GM21737 (cell line): ENCODE measurements around the gene UBASH3A.

Experiments used
- ATAC-seq: cut with Tn5 transposase; IDR thresholded peaks from one replicate; pipeline ENCODE4 v1.9.1; 2021; ENCODE audit warnings: mild to moderate bottlenecking, moderate library complexity; ENCODE audit not compliant: unreplicated experiment

UBASH3A gene

GRCh38 chr21:42374864-42375499, 28.7 kb upstream of the UBASH3A start:
- ATAC-seq = no peak

GRCh38 chr21:42375506-42375905, 28.2 kb upstream of the UBASH3A start:
- ATAC-seq = no peak

GRCh38 chr21:42375966-42376337, 27.8 kb upstream of the UBASH3A start:
- ATAC-seq = no peak

- no peak for ATAC-seq
Observed at GRCh38 chr21:42376338-42376982, 27.2 kb upstream of the UBASH3A start.

- no peak for ATAC-seq
Observed at GRCh38 chr21:42377211-42377950, 26.3 kb upstream of the UBASH3A start.

- ATAC-seq = no peak
Observed at GRCh38 chr21:42377951-42378340, 25.8 kb upstream of the UBASH3A start.

GRCh38 chr21:42378418-42378817, 25.3 kb upstream of the UBASH3A start:
- ATAC-seq = no peak

- ATAC-seq = no peak
Observed at GRCh38 chr21:42379426-42380215, 24.1 kb upstream of the UBASH3A start.

GRCh38 chr21:42381347-42381984, 22.2 kb upstream of the UBASH3A start:
- ATAC-seq = no peak

GRCh38 chr21:42382915-42383314, 20.8 kb upstream of the UBASH3A start:
- ATAC-seq = no peak

- ATAC-seq = no peak
Observed at GRCh38 chr21:42383331-42383730, 20.4 kb upstream of the UBASH3A start.

- no peak for ATAC-seq
Observed at GRCh38 chr21:42384156-42384945, 19.4 kb upstream of the UBASH3A start.

GRCh38 chr21:42384989-42385388, 18.7 kb upstream of the UBASH3A start:
- ATAC-seq = no peak

- no peak for ATAC-seq
Observed at GRCh38 chr21:42385619-42386018, 18.1 kb upstream of the UBASH3A start.

GRCh38 chr21:42386034-42386591, 17.6 kb upstream of the UBASH3A start:
- ATAC-seq = no peak

GRCh38 chr21:42387164-42387563, 16.5 kb upstream of the UBASH3A start:
- no peak for ATAC-seq

GRCh38 chr21:42387843-42388340, 15.8 kb upstream of the UBASH3A start:
- no peak for ATAC-seq

GRCh38 chr21:42388740-42389448, 14.8 kb upstream of the UBASH3A start:
- no peak for ATAC-seq

GRCh38 chr21:42389449-42389835, 14.3 kb upstream of the UBASH3A start:
- no peak for ATAC-seq
